GM21390 (cell line): Measurements from ENCODE around the gene COX7A2L.

Experiments
- ATAC-seq: cut with Tn5 transposase; IDR thresholded peaks from one replicate; pipeline ENCODE4 v1.9.1; 2021; ENCODE audit not compliant: unreplicated experiment

COX7A2L gene

GRCh38 chr2:42321452-42322064 is 39.5 kb downstream of the COX7A2L start:
- ATAC-seq: no peak

GRCh38 chr2:42319265-42319664 is 41.8 kb downstream of the COX7A2L start:
- ATAC-seq: no peak

- ATAC-seq: no peak
These were observed 43.1 kb downstream of the COX7A2L start for GRCh38 chr2:42317945-42318344.

- no peak for ATAC-seq
These were observed 43.5 kb downstream of the COX7A2L start for GRCh38 chr2:42317486-42317885.

GRCh38 chr2:42316910-42317309 is 44.1 kb downstream of the COX7A2L start:
- ATAC-seq: no peak

- ATAC-seq: no peak
These were observed 45.1 kb downstream of the COX7A2L start for GRCh38 chr2:42315844-42316470.

- ATAC-seq: no peak
These were observed 46.0 kb downstream of the COX7A2L start for GRCh38 chr2:42314892-42315468.

GRCh38 chr2:42312106-42312505 is 48.9 kb downstream of the COX7A2L start:
- ATAC-seq: no peak

- ATAC-seq: no peak
These were observed 51.0 kb downstream of the COX7A2L start for GRCh38 chr2:42310007-42310515.

- ATAC-seq: no peak
These were observed 51.7 kb downstream of the COX7A2L start for GRCh38 chr2:42309366-42309765.

GRCh38 chr2:42307180-42307579 is 53.8 kb downstream of the COX7A2L start:
- ATAC-seq: no peak

- ATAC-seq: no peak
These were observed 56.8 kb downstream of the COX7A2L start for GRCh38 chr2:42304059-42304713.

- no peak for ATAC-seq
These were observed 57.8 kb downstream of the COX7A2L start for GRCh38 chr2:42303252-42303651.

GRCh38 chr2:42300527-42300926 is 60.5 kb downstream of the COX7A2L start:
- ATAC-seq: no peak
